Heart right ventricle (tissue), 16 donors: ENCODE results near the gene WNT7B. TPM values are rescaled to one million over a fixed set of nuclear protein-coding genes. Genes with fewer than 3 reads are reported as not detected.
A peak's percentile ranks its signal among the peaks of the same experiment; 100 is the strongest.

ENCODE experiments used
- ATAC-seq, 8 donors: fragments of 200-7000 bp; cut with Tn5 transposase; one replicate each; pipeline ENCODE4 v1.9.1; 2020; ENCODE audit warnings: mild to moderate bottlenecking in 8 of 8, moderate library complexity in 8 of 8, moderate number of reproducible peaks in 1 of 8
- DNase-seq, 2 donors: peaks; one replicate each; pipeline ENCODE4 v3.0.0-alpha.2; 2020
- H3K27ac ChIP-seq, 10 donors: fragments of 200-600 bp; sonication (generic) in 2 of 10; one replicate each; pipeline versions ENCODE4 v1.5.0 to v1.8.0; 2020 to 2022; ENCODE audit warnings: mild to moderate bottlenecking in 3 of 10
- H3K27me3 ChIP-seq, 7 donors: fragments of 200-600 bp; one replicate each; pipeline ENCODE4 v1.8.0; 2021 to 2022; ENCODE audit warnings: mild to moderate bottlenecking in 2 of 7
- H3K36me3 ChIP-seq, 9 donors: fragments of 200-600 bp; sonication (generic) in 1 of 9; one replicate each; pipeline versions ENCODE4 v1.5.0 to v1.8.0; 2020 to 2022; ENCODE audit warnings: mild to moderate bottlenecking in 2 of 9
- H3K4me1 ChIP-seq, 9 donors: fragments of 200-600 bp; sonication (generic) in 1 of 9; one replicate each; pipeline versions ENCODE4 v1.5.0 to v1.8.0; 2020 to 2022; ENCODE audit warnings: mild to moderate bottlenecking in 4 of 9
- H3K4me3 ChIP-seq, 10 donors: fragments of 200-600 bp; sonication (generic) in 2 of 10; one replicate each; pipeline versions ENCODE4 v1.5.0 to v1.8.0; 2020 to 2022; ENCODE audit warnings: mild to moderate bottlenecking in 7 of 10, moderate library complexity in 2 of 10
- H3K9me3 ChIP-seq, 11 donors: fragments of 200-600 bp in 10 of 11; sonication (generic) in 2 of 11; one replicate each; pipeline versions ENCODE4 v1.5.0 to v1.8.0; 2013 to 2022; ENCODE audit warnings: mild to moderate bottlenecking in 2 of 11, control low read depth in 1 of 11, moderate library complexity in 1 of 11
- WGBS, 2 donors: extraction: QIAGEN DNeasy Blood & Tissue Kit; methylation state at CpG; one replicate each; pipeline ENCODE4 v1.1.7; 2013; ENCODE audit warnings: inconsistent platforms in 1 of 2; 5-methylcytosine and 5-hydroxymethylcytosine counted together
- intact Hi-C, 10 donors: fragments of 100-400 bp; cut with DNase I; formaldehyde crosslinking; loops; one replicate each; pipeline versions ENCODE4 v1.11.1 to v1.14.2; 2022
- polyA plus RNA-seq, 2 donors: library from polyadenylated mRNA; stranded (reverse); fragments of 200-250 nt; gene quantifications; one replicate each; pipeline ENCODE4 v1.2.3, GENCODE V29; 2013
- total RNA-seq, 10 donors: library from RNA; stranded (reverse); fragmentation: NEBNext Ultra II Directional in 3 of 10; extraction: Animal tissue kit (Norgen Biotek cat#: 25700) in 3 of 10; gene quantifications; one replicate each; pipeline versions ENCODE4 v1.2.1 to v1.2.4, GENCODE V29; 2021 to 2023
- TF ChIP-seq, protein P1 (sequence below), 9 donors: fragments of 200-600 bp; sonication (generic) in 2 of 9; IDR thresholded peaks; one replicate each; pipeline versions ENCODE4 v1.5.0 to v1.8.0; 2021 to 2022; ENCODE audit warnings: antibody characterized with exemption in 9 of 9, mild to moderate bottlenecking in 5 of 9, moderate library complexity in 1 of 9
- donor health status: Arrhythmogenic right ventricular cardiomyopathy.
- donor health status: ischemic (EF 13 %, LVEDD 7.1; RV severe dilation, severe dysfunction).
- donor health status: healthy with polysubstance abuse.
- donor health status: DM: no; HTN: yes; CAD: no.
- donor health status: DM: no; HTN: no; CAD: no.
- donor health status: ischemic (EF 25% LVEDD 6.9; RV normal size, moderate dysfunction).
- donor health status: ischemic (EF 25% LVEDD 5.7; RV mildly dilated, moderate dysfunction).
- donor health status: healthy.
- donor health status: DM: yes; HTN: yes; CAD: no.
- donor health status: Ischemic cardiomyopathy.
- donor health status: ischemic (EF 35%, LVEDD 5.7; RV mildly dilated, moderate dysfunction).
- donor health status: nonischemic (EF 11% LVEDD 7.7; RV severe dilation, severe dysfunction).
- donor health status: DM: yes; HTN: yes; CAD: no.
- donor health status: PGD.
- donor health status: ischemic (EF 29% LVEDD 5.4; RV normal size, mild dysfunction).
- donor health status: nonischemic (EF 23%, LVEDD 6.1; RV moderate dilation, normal function).

The WNT7B gene
- total and polyA plus RNA-seq, 12 donors: not detected

DNA sequence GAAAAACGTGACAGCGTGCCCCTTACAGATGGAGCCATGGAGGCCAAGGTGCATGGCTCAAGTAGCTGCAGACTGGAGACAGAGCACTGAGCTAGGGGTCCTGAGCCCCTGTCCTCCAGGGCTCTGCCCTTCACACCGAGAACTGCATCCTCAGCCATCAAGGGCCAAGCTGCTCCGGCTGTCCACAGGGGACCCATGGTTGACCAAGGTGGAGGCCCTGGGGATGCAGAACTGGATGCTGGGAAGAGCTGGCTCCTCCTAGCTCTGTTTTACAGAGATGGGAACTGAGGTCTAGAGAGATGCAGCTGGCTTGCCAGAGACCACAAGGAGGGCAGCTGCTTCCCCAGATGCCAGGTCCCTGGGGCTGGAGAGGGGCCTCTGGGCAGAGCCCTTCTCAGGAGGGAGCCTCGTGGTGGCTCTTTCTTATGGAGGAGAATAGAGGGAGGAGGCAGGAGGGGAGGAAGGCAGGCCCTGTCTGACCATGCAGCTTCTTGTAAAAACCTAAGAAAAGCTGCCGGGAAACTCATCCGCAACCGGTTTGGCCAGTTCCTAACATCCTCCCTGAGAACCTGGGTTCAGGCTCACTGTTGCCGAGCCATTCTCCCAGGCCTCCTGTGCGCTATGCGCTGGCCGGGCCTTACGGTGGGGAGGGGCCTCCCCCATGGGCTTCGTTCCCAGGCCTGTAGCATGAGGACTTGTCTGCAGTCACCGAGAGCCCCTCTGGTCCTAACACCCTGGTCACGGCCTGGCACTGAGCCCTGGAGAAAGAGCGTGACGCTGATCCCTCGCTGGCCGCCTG lies 80.6 kb downstream of the WNT7B start:
- TF ChIP-seq, protein P1, sequence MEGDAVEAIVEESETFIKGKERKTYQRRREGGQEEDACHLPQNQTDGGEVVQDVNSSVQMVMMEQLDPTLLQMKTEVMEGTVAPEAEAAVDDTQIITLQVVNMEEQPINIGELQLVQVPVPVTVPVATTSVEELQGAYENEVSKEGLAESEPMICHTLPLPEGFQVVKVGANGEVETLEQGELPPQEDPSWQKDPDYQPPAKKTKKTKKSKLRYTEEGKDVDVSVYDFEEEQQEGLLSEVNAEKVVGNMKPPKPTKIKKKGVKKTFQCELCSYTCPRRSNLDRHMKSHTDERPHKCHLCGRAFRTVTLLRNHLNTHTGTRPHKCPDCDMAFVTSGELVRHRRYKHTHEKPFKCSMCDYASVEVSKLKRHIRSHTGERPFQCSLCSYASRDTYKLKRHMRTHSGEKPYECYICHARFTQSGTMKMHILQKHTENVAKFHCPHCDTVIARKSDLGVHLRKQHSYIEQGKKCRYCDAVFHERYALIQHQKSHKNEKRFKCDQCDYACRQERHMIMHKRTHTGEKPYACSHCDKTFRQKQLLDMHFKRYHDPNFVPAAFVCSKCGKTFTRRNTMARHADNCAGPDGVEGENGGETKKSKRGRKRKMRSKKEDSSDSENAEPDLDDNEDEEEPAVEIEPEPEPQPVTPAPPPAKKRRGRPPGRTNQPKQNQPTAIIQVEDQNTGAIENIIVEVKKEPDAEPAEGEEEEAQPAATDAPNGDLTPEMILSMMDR (IDR thresholded peaks at IDR 0.05): no peak
- no peaks in the 10 kb centered on the region for H3K9me3 ChIP-seq
- peaks cover 0 to 44% (median 23%) of the 10 kb centered on the region in 7 donors for H3K27me3 ChIP-seq
- WGBS, 2 donors: 63 to 67% methylated on average over 20 of the region's 20 CpGs
- no peak overlapping the region for H3K27ac ChIP-seq
- intact Hi-C loops: no loop called here
- peak in 1 of 2 donors; percentile 13 for DNase-seq
- no peaks in the 10 kb centered on the region for H3K36me3 ChIP-seq
- H3K4me1 ChIP-seq: no peaks in the 10 kb centered on the region
- ATAC-seq: no peak
- no peak overlapping the region for H3K4me3 ChIP-seq

DNA sequence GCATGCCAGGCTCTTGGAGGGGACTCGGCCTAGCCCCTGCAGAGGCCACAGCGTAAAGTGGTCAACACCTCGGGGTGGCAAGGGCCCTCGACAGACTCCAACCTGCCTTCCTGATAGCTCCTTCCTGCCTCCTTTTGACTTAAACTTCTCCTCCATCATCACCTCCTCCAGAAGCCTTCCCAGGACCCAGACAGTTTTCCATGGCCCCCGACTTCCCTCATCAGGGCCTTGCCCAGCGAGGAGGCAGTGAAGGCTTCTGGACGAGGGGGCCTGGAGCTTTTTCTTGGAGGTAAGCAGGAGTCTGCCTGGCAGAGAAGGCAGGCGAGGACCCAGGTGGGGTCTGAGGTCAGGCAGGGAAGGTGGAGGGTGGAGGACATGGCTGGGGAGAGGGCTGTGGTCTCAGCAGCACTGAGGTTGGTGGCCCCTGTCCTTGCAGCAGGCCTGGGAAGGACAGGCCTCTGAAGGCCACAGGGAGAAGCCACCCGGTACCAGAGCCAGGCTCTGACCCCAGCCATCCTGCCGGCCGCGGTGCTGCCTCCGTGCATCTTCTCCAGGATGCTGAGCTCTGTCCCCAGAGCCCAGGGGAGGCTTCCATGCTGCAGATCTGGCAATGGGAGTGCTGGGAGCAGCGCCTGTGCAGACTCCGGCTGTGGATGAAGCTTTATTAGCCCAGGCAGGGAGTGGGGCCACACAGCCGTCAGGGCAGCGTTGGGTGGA lies 81.4 kb downstream of the WNT7B start:
- Histone ChIP-seq H3K9me3 (no peaks in the 10 kb centered on the region), H3K27me3 (peaks cover 0 to 43% (median 29%) of the 10 kb centered on the region in 7 donors), H3K4me3 (no peak overlapping the region), H3K27ac (no peak overlapping the region), H3K4me1 (no peaks in the 10 kb centered on the region), H3K36me3 (no peaks in the 10 kb centered on the region)
- DNase-seq (peak in 1 of 2 donors; percentile 4), ATAC-seq (no peak)
- TF ChIP-seq, protein P1 (IDR thresholded peaks at IDR 0.05): no peak
- intact Hi-C loops: no loop called here
- WGBS, 2 donors: 87% methylated on average over 17 of the region's 17 CpGs

DNA sequence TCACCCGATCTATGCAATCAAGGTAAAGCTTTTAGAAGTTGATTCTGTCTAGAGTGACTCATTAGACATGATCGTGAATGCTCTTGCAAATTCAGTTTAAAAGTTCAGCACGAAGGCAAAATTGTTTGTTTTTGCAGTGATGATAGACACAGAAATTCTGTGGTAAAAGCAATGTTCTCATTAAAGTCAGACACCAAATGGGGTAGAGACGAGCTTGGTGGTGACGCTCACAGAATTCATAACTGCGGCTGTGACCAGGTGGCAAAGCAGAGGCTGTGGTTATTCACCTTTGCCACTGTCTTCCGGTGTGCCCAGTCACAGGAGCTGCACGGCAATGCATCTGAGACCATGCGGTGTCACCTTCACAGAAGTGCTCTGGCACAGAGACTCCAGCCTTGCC lies 83.4 kb downstream of the WNT7B start:
- no peak overlapping the region for H3K27ac ChIP-seq
- 76 to 86% methylated on average over 9 of the region's 9 CpGs for WGBS, 2 donors
- intact Hi-C loops: no loop called here
- DNase-seq (no peak), ATAC-seq (no peak)
- peaks cover 0 to 8% (median 0%) of the 10 kb centered on the region in 9 donors for H3K4me1 ChIP-seq
- H3K9me3 ChIP-seq: no peaks in the 10 kb centered on the region
- peaks cover 0 to 53% (median 46%) of the 10 kb centered on the region in 7 donors for H3K27me3 ChIP-seq
- H3K4me3 ChIP-seq: no peak overlapping the region
- TF ChIP-seq, protein P1 (IDR thresholded peaks at IDR 0.05): no peak
- H3K36me3 ChIP-seq: no peaks in the 10 kb centered on the region

DNA sequence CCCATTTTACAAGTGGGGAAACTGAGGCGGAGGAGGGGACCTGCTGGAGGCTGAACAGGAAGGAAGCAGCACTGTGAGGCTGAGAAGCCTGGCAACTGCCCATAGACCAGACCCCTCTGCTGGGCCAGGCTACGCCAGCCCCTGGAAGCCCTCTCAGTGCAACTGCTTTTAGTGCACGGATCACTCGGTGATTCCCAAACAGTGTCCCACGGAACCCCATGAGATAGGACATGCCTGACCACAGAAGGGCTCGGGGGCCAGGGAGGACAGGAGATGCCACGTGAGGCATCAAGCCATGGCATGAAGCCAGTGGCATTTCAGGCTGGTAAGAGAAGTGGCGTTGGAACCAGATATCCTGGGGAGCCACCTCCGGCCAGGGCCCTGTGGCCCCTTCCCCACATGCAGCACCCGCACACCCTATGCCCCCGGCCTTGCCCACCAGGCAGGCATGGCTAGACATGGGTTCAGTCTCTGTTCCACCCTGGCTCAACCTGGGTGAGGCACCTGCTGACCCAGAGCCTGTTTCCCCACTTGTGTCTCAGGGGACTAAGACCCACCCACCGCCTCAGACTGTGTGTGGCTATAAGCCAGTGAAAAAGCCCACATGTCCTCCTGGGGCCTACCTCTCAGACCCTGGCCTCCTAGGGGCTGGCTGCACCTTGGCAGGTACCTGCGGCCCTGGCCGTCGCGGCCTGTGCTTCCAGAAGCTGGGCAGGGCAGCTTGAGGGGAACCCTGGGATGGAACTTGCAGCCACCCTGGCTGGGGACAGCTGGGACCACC lies 84.1 kb downstream of the WNT7B start:
- WGBS, 2 donors: 75 to 77% methylated on average over 16 of the region's 16 CpGs
- intact Hi-C loops: no loop called here
- ATAC-seq: no peak
- DNase-seq: peak in 1 of 2 donors; percentile 6
- H3K27ac ChIP-seq: no peak overlapping the region
- TF ChIP-seq, protein P1 (IDR thresholded peaks at IDR 0.05): no peak
- no peak overlapping the region for H3K4me3 ChIP-seq
- no peaks in the 10 kb centered on the region for H3K9me3 ChIP-seq
- H3K27me3 ChIP-seq: peaks cover 0 to 52% (median 46%) of the 10 kb centered on the region in 7 donors
- peaks cover 0 to 8% (median 0%) of the 10 kb centered on the region in 9 donors for H3K4me1 ChIP-seq
- no peaks in the 10 kb centered on the region for H3K36me3 ChIP-seq
